Caco-2 (cell line): ENCODE data around the gene CCR8. TPM values are rescaled to one million over a fixed set of nuclear protein-coding genes. Genes with fewer than 3 reads are reported as not detected.

ENCODE experiments used
- BruUV-seq: library from RNA; stranded (reverse); fragments of 400-500 nt; replicated peaks from 2 replicates; lab custom pipeline; 2021; lab: Mats Ljungman, UMichigan
- CTCF ChIA-PET: fragments of 300-600 bp; sonication (Branson Sonifier 250); formaldehyde crosslinking; loops from one replicate; lab custom pipeline; 2022; ENCODE audit warnings: antibody characterized with exemption; lab: Charles Lee
- POLR2A ChIA-PET: fragments of 300-600 bp; sonication (Branson Sonifier 250); formaldehyde crosslinking; loops from one replicate; lab custom pipeline; 2022; ENCODE audit warnings: antibody characterized with exemption; lab: Charles Lee
- DNase-seq, 2 experiments: peaks; one replicate each; pipeline versions ENCODE4 v3.0.0 to v3.0.0-alpha.2; 2020 to 2022
- H3K27me3 ChIP-seq: replicated peaks from 2 replicates; pipeline ENCODE4 v1.6.0; 2011; ENCODE audit warnings: low read length; ENCODE audit not compliant: control insufficient read depth, insufficient read depth
- H3K36me3 ChIP-seq: 2 replicates; pipeline ENCODE4 v1.5.1; 2011; ENCODE audit warnings: low read length; ENCODE audit not compliant: control insufficient read depth, insufficient read depth
- H3K4me1 ChIP-seq: fragments of 250-450 bp; sonication (Bioruptor Pico); 2 replicates; pipeline ENCODE4 v1.5.1; 2020; ENCODE audit warnings: mild to moderate bottlenecking
- H3K4me3 ChIP-seq: 2 replicates; pipeline ENCODE4 v1.5.1; 2011; ENCODE audit warnings: low read depth, mild to moderate bottlenecking, control low read depth, low read length
- H3K9me3 ChIP-seq: fragments of 250-450 bp; sonication (Bioruptor Pico); 2 replicates; pipeline ENCODE4 v1.5.1; 2020; ENCODE audit warnings: mild to moderate bottlenecking, moderate library complexity
- H3K27ac Mint-ChIP-seq: one replicate; pipeline ENCODE4 v1.8.0; 2022; ENCODE audit warnings: mixed read lengths; ENCODE audit not compliant: unreplicated experiment
- H3K27me3 Mint-ChIP-seq: one replicate; pipeline ENCODE4 v1.8.0; 2022; ENCODE audit warnings: mixed read lengths; ENCODE audit not compliant: insufficient read depth, unreplicated experiment
- H3K36me3 Mint-ChIP-seq: one replicate; pipeline ENCODE4 v1.8.0; 2022; ENCODE audit warnings: mild to moderate bottlenecking, mixed read lengths; ENCODE audit not compliant: insufficient read depth, unreplicated experiment
- H3K4me1 Mint-ChIP-seq: one replicate; pipeline ENCODE4 v1.8.0; 2022; ENCODE audit warnings: low read depth, mixed read lengths; ENCODE audit not compliant: unreplicated experiment
- H3K4me3 Mint-ChIP-seq: one replicate; pipeline ENCODE4 v1.8.0; 2022; ENCODE audit warnings: mild to moderate bottlenecking, moderate library complexity, mixed read lengths; ENCODE audit not compliant: unreplicated experiment
- H3K9me3 Mint-ChIP-seq: one replicate; pipeline ENCODE4 v1.8.0; 2022; ENCODE audit warnings: mixed read lengths; ENCODE audit not compliant: unreplicated experiment
- CTCF ChIP-seq, 2 experiments: fragments of 200-600 bp in 1 of 2; IDR thresholded peaks; 1 replicate in 1 of 2; 2 replicates in 1 of 2; pipeline versions ENCODE4 v1.5.1 to v1.8.0; 2011 to 2022; ENCODE audit warnings: antibody characterized with exemption in 1 of 2, control low read depth in 1 of 2, inconsistent platforms in 1 of 2, low read depth in 1 of 2, low read length in 1 of 2, mild to moderate bottlenecking in 1 of 2, moderate library complexity in 1 of 2; ENCODE audit not compliant: insufficient read depth in 1 of 2, severe bottlenecking in 1 of 2, unreplicated experiment in 1 of 2
- intact Hi-C: fragments of 100-400 bp; cut with micrococcal nuclease; formaldehyde crosslinking; loops from one replicate; pipeline ENCODE4 v1.10.0; 2022; ENCODE audit not compliant: unreplicated experiment
- total RNA-seq: library from RNA; stranded (reverse); gene quantifications from 2 replicates; pipeline ENCODE4 v1.2.3, GENCODE V29; 2022

The CCR8 gene
- total RNA-seq, 1 experiment from 2014 or later = not detected

GRCh38 chr3:39291903-39292329 is 37.6 kb upstream of the CCR8 start:
- Histone ChIP-seq H3K36me3 (no peaks in the 10 kb centered on the region), H3K4me3 (no peak overlapping the region), H3K4me1 (peaks cover 17% of the 10 kb centered on the region), H3K9me3 (no peaks in the 10 kb centered on the region), H3K27me3 (no peaks in the 10 kb centered on the region)
- H3K36me3 Mint-ChIP-seq = no peaks in the 10 kb centered on the region
- ChIA-PET CTCF (interaction anchor here (0.5 to 4.0 kb wide), 6 partner anchors 12 to 166 kb away, joined by 3 to 17 read pairs (median 7); partner anchors contain the start of gene CX3CR1), POLR2A (no interaction called here)
- intact Hi-C loops = loop anchor here (1.0 kb wide), 1 partner anchor 25 kb away; no protein-coding TSS in a partner anchor
- no peak overlapping the region for H3K27ac Mint-ChIP-seq
- H3K9me3 Mint-ChIP-seq = no peaks in the 10 kb centered on the region
- peak; percentile 55 to 66 for DNase-seq
- H3K4me1 Mint-ChIP-seq = peaks cover 26% of the 10 kb centered on the region
- no TSS peak for BruUV-seq
- no peak overlapping the region for H3K4me3 Mint-ChIP-seq
- no peaks in the 10 kb centered on the region for H3K27me3 Mint-ChIP-seq
- peak; percentile 55 to 86 for TF ChIP-seq CTCF (IDR thresholded peaks at IDR 0.05; ENCODE audit: insufficient read depth in 1 of 2, low read depth in 1 of 2, low read length in 1 of 2, severe bottlenecking in 1 of 2, unreplicated experiment in 1 of 2)

DNA sequence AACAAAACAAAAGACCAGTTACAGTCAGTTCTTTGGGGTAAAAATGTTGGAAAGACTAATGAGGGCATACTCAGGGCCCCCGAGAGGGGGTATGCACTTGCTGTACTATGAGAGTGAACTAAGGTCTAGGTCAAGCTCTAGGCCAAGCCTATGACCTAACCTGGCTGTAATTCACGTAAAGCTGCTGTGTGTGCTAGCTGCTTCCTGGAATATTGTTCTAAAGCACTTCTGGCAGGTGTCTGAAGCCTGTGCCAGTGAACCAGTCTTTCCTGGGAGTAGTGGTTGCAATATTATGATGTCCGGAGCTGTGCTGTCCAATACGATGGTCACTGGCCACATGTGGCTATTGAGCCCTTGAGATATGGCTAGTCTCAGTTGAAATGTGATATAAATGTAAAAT is 36.5 kb upstream of the CCR8 start:
- H3K4me3 ChIP-seq = no peak overlapping the region
- ChIA-PET POLR2A (interaction anchor here (0.5 kb wide), 1 partner anchor 97 kb away, joined by 3 read pairs; no protein-coding TSS in a partner anchor), CTCF (interaction anchor here (3.3 to 4.0 kb wide), 3 partner anchors 85 to 167 kb away, joined by 11 to 17 read pairs (median 16); no protein-coding TSS in a partner anchor)
- no peaks in the 10 kb centered on the region for H3K27me3 Mint-ChIP-seq
- TF ChIP-seq CTCF (IDR thresholded peaks at IDR 0.05; ENCODE audit: insufficient read depth in 1 of 2, low read depth in 1 of 2, low read length in 1 of 2, severe bottlenecking in 1 of 2, unreplicated experiment in 1 of 2) = no peak
- no peak overlapping the region for H3K27ac Mint-ChIP-seq
- no TSS peak for BruUV-seq
- H3K4me3 Mint-ChIP-seq = no peak overlapping the region
- no peaks in the 10 kb centered on the region for H3K36me3 Mint-ChIP-seq
- H3K9me3 ChIP-seq = no peaks in the 10 kb centered on the region
- peaks cover 17% of the 10 kb centered on the region for H3K4me1 ChIP-seq
- no peak for DNase-seq
- intact Hi-C loops = loop anchor here (1.0 kb wide), 1 partner anchor 24 kb away; no protein-coding TSS in a partner anchor
- no peaks in the 10 kb centered on the region for H3K36me3 ChIP-seq
- H3K27me3 ChIP-seq = no peaks in the 10 kb centered on the region
- no peaks in the 10 kb centered on the region for H3K9me3 Mint-ChIP-seq
- H3K4me1 Mint-ChIP-seq = peaks cover 25% of the 10 kb centered on the region

DNA sequence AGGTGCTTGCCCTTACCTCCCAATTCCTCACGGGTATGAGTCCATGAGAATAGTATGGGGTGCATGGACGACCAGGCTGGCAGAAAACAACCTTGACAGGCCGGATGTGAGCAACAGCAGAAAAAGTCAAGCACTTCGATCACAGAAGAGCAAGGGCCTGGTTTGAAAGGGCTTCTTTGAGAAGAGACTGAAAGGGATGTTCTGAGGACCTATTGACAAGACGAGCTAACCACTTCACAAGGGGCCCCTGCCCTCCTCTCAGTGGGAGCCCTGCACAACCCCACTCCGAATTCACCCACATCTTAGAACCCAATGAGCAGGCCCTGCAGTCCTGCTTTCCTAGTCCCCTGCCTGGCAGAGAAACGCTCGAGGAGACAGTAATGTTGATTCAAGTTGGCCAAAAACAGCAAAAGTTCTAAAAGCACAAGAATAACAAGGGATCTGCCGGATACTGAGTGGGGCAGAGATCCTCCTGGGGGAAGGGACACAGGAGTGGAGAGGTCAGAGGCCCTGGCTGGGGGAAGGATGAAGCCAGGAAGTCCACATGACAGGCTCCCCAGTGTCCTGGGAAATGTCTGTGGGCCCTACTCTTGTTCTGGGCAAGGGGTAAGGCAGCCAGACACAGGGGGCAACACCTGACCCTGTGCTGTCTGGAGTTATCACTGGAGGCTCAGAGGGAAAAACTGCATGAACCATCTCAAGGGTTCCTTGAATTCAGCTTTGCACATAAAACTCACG is 34.9 kb upstream of the CCR8 start:
- Mint-ChIP-seq H3K27ac (no peak overlapping the region), H3K9me3 (peaks cover 10% of the 10 kb centered on the region), H3K27me3 (peaks cover 3% of the 10 kb centered on the region), H3K4me3 (no peak overlapping the region), H3K4me1 (peaks cover 19% of the 10 kb centered on the region), H3K36me3 (no peaks in the 10 kb centered on the region)
- ChIA-PET CTCF (no interaction called here), POLR2A (no interaction called here)
- TF ChIP-seq CTCF (IDR thresholded peaks at IDR 0.05; ENCODE audit: insufficient read depth in 1 of 2, low read depth in 1 of 2, low read length in 1 of 2, severe bottlenecking in 1 of 2, unreplicated experiment in 1 of 2) = no peak
- intact Hi-C loops = no loop called here
- no peak for DNase-seq
- no TSS peak for BruUV-seq
- Histone ChIP-seq H3K36me3 (no peaks in the 10 kb centered on the region), H3K9me3 (peaks cover 9% of the 10 kb centered on the region), H3K27me3 (no peaks in the 10 kb centered on the region), H3K4me1 (peaks cover 17% of the 10 kb centered on the region), H3K4me3 (no peak overlapping the region)
